Caco-2 (cell line): ENCODE measurements around the gene TNS1. TPM values are rescaled to one million over a fixed set of nuclear protein-coding genes. Genes with fewer than 3 reads are reported as not detected.

Experiments
- BruUV-seq: library from RNA; stranded (reverse); fragments of 400-500 nt; replicated peaks from 2 replicates; lab custom pipeline; 2021; lab: Mats Ljungman, UMichigan
- CTCF ChIA-PET: fragments of 300-600 bp; sonication (Branson Sonifier 250); formaldehyde crosslinking; loops from one replicate; lab custom pipeline; 2022; ENCODE audit warnings: antibody characterized with exemption; lab: Charles Lee
- POLR2A ChIA-PET: fragments of 300-600 bp; sonication (Branson Sonifier 250); formaldehyde crosslinking; loops from one replicate; lab custom pipeline; 2022; ENCODE audit warnings: antibody characterized with exemption; lab: Charles Lee
- DNase-seq, 2 experiments: peaks; one replicate each; pipeline versions ENCODE4 v3.0.0 to v3.0.0-alpha.2; 2020 to 2022
- H3K27me3 ChIP-seq: replicated peaks from 2 replicates; pipeline ENCODE4 v1.6.0; 2011; ENCODE audit warnings: low read length; ENCODE audit not compliant: control insufficient read depth, insufficient read depth
- H3K36me3 ChIP-seq: 2 replicates; pipeline ENCODE4 v1.5.1; 2011; ENCODE audit warnings: low read length; ENCODE audit not compliant: control insufficient read depth, insufficient read depth
- H3K4me1 ChIP-seq: fragments of 250-450 bp; sonication (Bioruptor Pico); 2 replicates; pipeline ENCODE4 v1.5.1; 2020; ENCODE audit warnings: mild to moderate bottlenecking
- H3K4me3 ChIP-seq: 2 replicates; pipeline ENCODE4 v1.5.1; 2011; ENCODE audit warnings: low read depth, mild to moderate bottlenecking, control low read depth, low read length
- H3K9me3 ChIP-seq: fragments of 250-450 bp; sonication (Bioruptor Pico); 2 replicates; pipeline ENCODE4 v1.5.1; 2020; ENCODE audit warnings: mild to moderate bottlenecking, moderate library complexity
- H3K27ac Mint-ChIP-seq: one replicate; pipeline ENCODE4 v1.8.0; 2022; ENCODE audit warnings: mixed read lengths; ENCODE audit not compliant: unreplicated experiment
- H3K27me3 Mint-ChIP-seq: one replicate; pipeline ENCODE4 v1.8.0; 2022; ENCODE audit warnings: mixed read lengths; ENCODE audit not compliant: insufficient read depth, unreplicated experiment
- H3K36me3 Mint-ChIP-seq: one replicate; pipeline ENCODE4 v1.8.0; 2022; ENCODE audit warnings: mild to moderate bottlenecking, mixed read lengths; ENCODE audit not compliant: insufficient read depth, unreplicated experiment
- H3K4me1 Mint-ChIP-seq: one replicate; pipeline ENCODE4 v1.8.0; 2022; ENCODE audit warnings: low read depth, mixed read lengths; ENCODE audit not compliant: unreplicated experiment
- H3K4me3 Mint-ChIP-seq: one replicate; pipeline ENCODE4 v1.8.0; 2022; ENCODE audit warnings: mild to moderate bottlenecking, moderate library complexity, mixed read lengths; ENCODE audit not compliant: unreplicated experiment
- H3K9me3 Mint-ChIP-seq: one replicate; pipeline ENCODE4 v1.8.0; 2022; ENCODE audit warnings: mixed read lengths; ENCODE audit not compliant: unreplicated experiment
- CTCF ChIP-seq, 2 experiments: fragments of 200-600 bp in 1 of 2; IDR thresholded peaks; 1 replicate in 1 of 2; 2 replicates in 1 of 2; pipeline versions ENCODE4 v1.5.1 to v1.8.0; 2011 to 2022; ENCODE audit warnings: antibody characterized with exemption in 1 of 2, control low read depth in 1 of 2, inconsistent platforms in 1 of 2, low read depth in 1 of 2, low read length in 1 of 2, mild to moderate bottlenecking in 1 of 2, moderate library complexity in 1 of 2; ENCODE audit not compliant: insufficient read depth in 1 of 2, severe bottlenecking in 1 of 2, unreplicated experiment in 1 of 2
- intact Hi-C: fragments of 100-400 bp; cut with micrococcal nuclease; formaldehyde crosslinking; loops from one replicate; pipeline ENCODE4 v1.10.0; 2022; ENCODE audit not compliant: unreplicated experiment
- total RNA-seq: library from RNA; stranded (reverse); gene quantifications from 2 replicates; pipeline ENCODE4 v1.2.3, GENCODE V29; 2022

The TNS1 gene
- total RNA-seq, 1 experiment from 2014 or later: 16.1 TPM

GRCh38 chr2:218024871-218025270, 22.1 kb upstream of the TNS1 start:
- no peaks in the 10 kb centered on the region for H3K36me3 Mint-ChIP-seq
- ChIA-PET POLR2A (no interaction called here), CTCF (interaction anchor here (0.5 kb wide), 1 partner anchor 234 kb away, joined by 4 read pairs; no protein-coding TSS in a partner anchor)
- no peaks in the 10 kb centered on the region for H3K27me3 ChIP-seq
- H3K4me3 ChIP-seq: no peak overlapping the region
- no peaks in the 10 kb centered on the region for H3K9me3 Mint-ChIP-seq
- no peak overlapping the region for H3K27ac Mint-ChIP-seq
- no peak overlapping the region for H3K4me3 Mint-ChIP-seq
- H3K36me3 ChIP-seq: no peaks in the 10 kb centered on the region
- no peaks in the 10 kb centered on the region for H3K9me3 ChIP-seq
- no TSS peak for BruUV-seq
- TF ChIP-seq CTCF (IDR thresholded peaks at IDR 0.05; ENCODE audit: insufficient read depth in 1 of 2, low read depth in 1 of 2, low read length in 1 of 2, severe bottlenecking in 1 of 2, unreplicated experiment in 1 of 2): no peak
- intact Hi-C loops: no loop called here
- H3K4me1 Mint-ChIP-seq: no peaks in the 10 kb centered on the region
- H3K4me1 ChIP-seq: no peaks in the 10 kb centered on the region
- H3K27me3 Mint-ChIP-seq: no peaks in the 10 kb centered on the region
- DNase-seq: peak in 1 of 2 experiments; percentile 23

- H3K9me3 Mint-ChIP-seq: no peaks in the 10 kb centered on the region
- H3K4me1 ChIP-seq: no peaks in the 10 kb centered on the region
- H3K4me3 ChIP-seq: no peak overlapping the region
- intact Hi-C loops: no loop called here
- peak in 1 of 2 experiments; percentile 14 for DNase-seq
- H3K36me3 Mint-ChIP-seq: no peaks in the 10 kb centered on the region
- H3K4me3 Mint-ChIP-seq: no peak overlapping the region
- no peak overlapping the region for H3K27ac Mint-ChIP-seq
- no peaks in the 10 kb centered on the region for H3K4me1 Mint-ChIP-seq
- CTCF ChIA-PET: interaction anchor here (0.5 kb wide), 1 partner anchor 234 kb away, joined by 4 read pairs; no protein-coding TSS in a partner anchor
- TF ChIP-seq CTCF (IDR thresholded peaks at IDR 0.05; ENCODE audit: insufficient read depth in 1 of 2, low read depth in 1 of 2, low read length in 1 of 2, severe bottlenecking in 1 of 2, unreplicated experiment in 1 of 2): no peak
- H3K27me3 ChIP-seq: no peaks in the 10 kb centered on the region
- H3K9me3 ChIP-seq: no peaks in the 10 kb centered on the region
- POLR2A ChIA-PET: no interaction called here
- no peaks in the 10 kb centered on the region for H3K27me3 Mint-ChIP-seq
- no peaks in the 10 kb centered on the region for H3K36me3 ChIP-seq
- no TSS peak for BruUV-seq
Observed at GRCh38 chr2:218024336-218024735, 21.5 kb upstream of the TNS1 start.

- Mint-ChIP-seq H3K36me3 (no peaks in the 10 kb centered on the region), H3K27ac (no peak overlapping the region), H3K4me3 (no peak overlapping the region), H3K9me3 (no peaks in the 10 kb centered on the region), H3K4me1 (no peaks in the 10 kb centered on the region), H3K27me3 (no peaks in the 10 kb centered on the region)
- TF ChIP-seq CTCF (IDR thresholded peaks at IDR 0.05; ENCODE audit: insufficient read depth in 1 of 2, low read depth in 1 of 2, low read length in 1 of 2, severe bottlenecking in 1 of 2, unreplicated experiment in 1 of 2): no peak
- no TSS peak for BruUV-seq
- no peaks in the 10 kb centered on the region for H3K9me3 ChIP-seq
- H3K27me3 ChIP-seq: no peaks in the 10 kb centered on the region
- ChIA-PET CTCF (no interaction called here), POLR2A (no interaction called here)
- no peak overlapping the region for H3K4me3 ChIP-seq
- intact Hi-C loops: no loop called here
- H3K4me1 ChIP-seq: no peaks in the 10 kb centered on the region
- DNase-seq: no peak
- H3K36me3 ChIP-seq: no peaks in the 10 kb centered on the region
Observed at GRCh38 chr2:218023636-218024035, 20.8 kb upstream of the TNS1 start.
